ENCODE data around the gene OR4K15. TPM values are rescaled to one million over a fixed set of nuclear protein-coding genes. Genes with fewer than 3 reads are reported as not detected.

OR4K15 gene
- total RNA-seq, 4 donors from 2014 or later: not detected

GRCh38 chr14:19993438-19993837 lies 18.0 kb downstream of the OR4K15 start:
- DNase-seq (ENCODE audit: low spot score) (no peak), ATAC-seq (ENCODE audit: low FRiP score) (no peak)
- TF ChIP-seq, protein P1, sequence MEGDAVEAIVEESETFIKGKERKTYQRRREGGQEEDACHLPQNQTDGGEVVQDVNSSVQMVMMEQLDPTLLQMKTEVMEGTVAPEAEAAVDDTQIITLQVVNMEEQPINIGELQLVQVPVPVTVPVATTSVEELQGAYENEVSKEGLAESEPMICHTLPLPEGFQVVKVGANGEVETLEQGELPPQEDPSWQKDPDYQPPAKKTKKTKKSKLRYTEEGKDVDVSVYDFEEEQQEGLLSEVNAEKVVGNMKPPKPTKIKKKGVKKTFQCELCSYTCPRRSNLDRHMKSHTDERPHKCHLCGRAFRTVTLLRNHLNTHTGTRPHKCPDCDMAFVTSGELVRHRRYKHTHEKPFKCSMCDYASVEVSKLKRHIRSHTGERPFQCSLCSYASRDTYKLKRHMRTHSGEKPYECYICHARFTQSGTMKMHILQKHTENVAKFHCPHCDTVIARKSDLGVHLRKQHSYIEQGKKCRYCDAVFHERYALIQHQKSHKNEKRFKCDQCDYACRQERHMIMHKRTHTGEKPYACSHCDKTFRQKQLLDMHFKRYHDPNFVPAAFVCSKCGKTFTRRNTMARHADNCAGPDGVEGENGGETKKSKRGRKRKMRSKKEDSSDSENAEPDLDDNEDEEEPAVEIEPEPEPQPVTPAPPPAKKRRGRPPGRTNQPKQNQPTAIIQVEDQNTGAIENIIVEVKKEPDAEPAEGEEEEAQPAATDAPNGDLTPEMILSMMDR (IDR thresholded peaks at IDR 0.05): no peak

DNA sequence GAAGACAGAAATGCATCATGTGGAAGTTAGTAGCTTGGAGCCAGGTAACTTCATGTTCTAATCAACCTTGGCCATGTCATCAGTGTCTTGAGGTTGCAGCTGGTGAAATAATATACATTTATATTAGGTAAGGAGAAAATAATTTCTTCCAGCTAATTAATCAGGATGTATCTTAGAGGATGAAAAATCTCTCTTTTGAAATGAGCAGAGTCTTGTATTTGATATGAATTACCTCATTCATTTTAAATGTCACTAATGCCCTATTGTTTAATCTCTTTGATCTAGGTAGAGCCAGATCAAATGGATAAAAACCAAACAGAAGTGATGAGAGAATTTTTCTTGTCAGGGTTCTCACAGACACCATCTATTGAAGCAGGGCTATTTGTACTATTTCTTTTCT lies 26.5 kb downstream of the OR4K15 start, which contains the start of gene OR4Q2:
TSS of gene OR4Q2 (plus strand) at position 301 of the 400 bp plus-strand sequence.
- TF ChIP-seq, protein P1 (IDR thresholded peaks at IDR 0.05): no peak
- no peak for ATAC-seq (ENCODE audit: low FRiP score)

DNA sequence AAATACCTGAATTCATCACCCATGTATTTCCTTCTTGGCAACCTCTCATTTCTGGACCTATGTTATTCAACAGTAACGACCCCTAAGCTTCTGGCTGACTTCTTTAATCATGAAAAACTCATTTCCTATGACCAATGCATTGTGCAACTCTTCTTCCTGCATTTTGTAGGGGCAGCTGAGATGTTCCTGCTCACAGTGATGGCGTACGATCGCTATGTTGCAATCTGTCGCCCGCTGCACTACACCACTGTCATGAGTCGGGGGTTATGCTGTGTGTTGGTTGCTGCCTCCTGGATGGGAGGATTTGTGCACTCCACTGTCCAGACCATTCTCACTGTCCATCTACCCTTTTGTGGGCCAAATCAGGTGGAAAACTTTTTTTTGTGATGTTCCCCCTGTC lies 26.9 kb downstream of the OR4K15 start:
- TF ChIP-seq, protein P1 (IDR thresholded peaks at IDR 0.05): no peak
- ATAC-seq (ENCODE audit: low FRiP score) (no peak), DNase-seq (ENCODE audit: low spot score) (no peak)

More for the DNA sequence above, 26.5 kb downstream of the OR4K15 start, which contains the start of gene OR4Q2:
- DNase-seq (ENCODE audit: low spot score): no peak

DNA sequence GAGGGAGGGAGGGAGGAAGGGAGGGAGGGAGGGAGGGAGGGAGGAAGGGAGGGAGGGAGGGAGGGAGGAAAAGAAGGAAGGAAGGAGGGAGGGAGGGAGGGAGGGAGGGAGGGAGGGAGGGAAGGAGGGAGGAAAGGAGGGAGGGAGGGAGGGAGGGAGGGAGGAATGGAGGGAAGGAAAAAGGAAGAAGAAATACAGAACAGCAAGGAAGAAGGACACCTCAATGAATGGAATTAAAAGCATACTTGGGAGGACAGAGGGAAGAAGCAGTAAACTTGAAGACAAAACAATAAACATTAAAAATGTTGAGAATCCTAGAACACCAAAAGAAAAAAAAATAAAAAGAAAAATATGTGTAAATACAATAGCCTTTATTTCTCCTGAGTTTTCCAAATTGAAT lies 32.8 kb downstream of the OR4K15 start:
- DNase-seq (ENCODE audit: low spot score) (no peak), ATAC-seq (ENCODE audit: low FRiP score) (no peak)
- TF ChIP-seq, protein P1 (IDR thresholded peaks at IDR 0.05): no peak

- no peak for DNase-seq (ENCODE audit: low spot score)
- TF ChIP-seq, protein P1 (IDR thresholded peaks at IDR 0.05): no peak
- ATAC-seq (ENCODE audit: low FRiP score): no peak
These were observed 44.0 kb downstream of the OR4K15 start, which contains the start of gene OR4K14 for GRCh38 chr14:20019257-20019865. Gene OR4K14 (minus strand): TSS chr14:20019307. CDS start chr14:20015193, 4,114 bp downstream.

Other genes with a start within 250 kb of the OR4K15 start
- gene OR4Q3, start 232.0 kb upstream of the OR4K15 start, total RNA-seq: not detected
- not detected for gene OR4M1, start 202.1 kb upstream of the OR4K15 start, total RNA-seq
- under 1 TPM in 1 of 4 donors, not detected in 3; 0.09 TPM for gene OR4N2, start 171.8 kb upstream of the OR4K15 start, total RNA-seq
- gene OR4K2, start 100.4 kb upstream of the OR4K15 start, total RNA-seq: not detected
- not detected for gene OR4K5, start 55.0 kb upstream of the OR4K15 start, total RNA-seq
- gene OR4K1, start 44.7 kb upstream of the OR4K15 start, total RNA-seq: not detected
- gene OR4Q2, start 26.6 kb downstream of the OR4K15 start, total RNA-seq: not detected
- not detected for gene OR4K14, start 43.7 kb downstream of the OR4K15 start, total RNA-seq
- not detected for gene OR4K13, start 60.4 kb downstream of the OR4K15 start, total RNA-seq
- not detected for gene OR4L1, start 84.5 kb downstream of the OR4K15 start, total RNA-seq
- gene OR4K17, start 135.1 kb downstream of the OR4K15 start, total RNA-seq: not detected
- gene OR4N5, start 163.2 kb downstream of the OR4K15 start, total RNA-seq: not detected
- not detected for gene OR11G2, start 215.3 kb downstream of the OR4K15 start, total RNA-seq
- not detected for gene OR11H6, start 248.1 kb downstream of the OR4K15 start, total RNA-seq